HG02943 (cell line): ENCODE measurements around the gene LMTK2.

Experiments used
- ATAC-seq: cut with Tn5 transposase; IDR thresholded peaks from one replicate; pipeline ENCODE4 v1.9.1; 2021; ENCODE audit warnings: mild to moderate bottlenecking, low read depth, moderate library complexity; ENCODE audit not compliant: unreplicated experiment

Gene LMTK2

DNA sequence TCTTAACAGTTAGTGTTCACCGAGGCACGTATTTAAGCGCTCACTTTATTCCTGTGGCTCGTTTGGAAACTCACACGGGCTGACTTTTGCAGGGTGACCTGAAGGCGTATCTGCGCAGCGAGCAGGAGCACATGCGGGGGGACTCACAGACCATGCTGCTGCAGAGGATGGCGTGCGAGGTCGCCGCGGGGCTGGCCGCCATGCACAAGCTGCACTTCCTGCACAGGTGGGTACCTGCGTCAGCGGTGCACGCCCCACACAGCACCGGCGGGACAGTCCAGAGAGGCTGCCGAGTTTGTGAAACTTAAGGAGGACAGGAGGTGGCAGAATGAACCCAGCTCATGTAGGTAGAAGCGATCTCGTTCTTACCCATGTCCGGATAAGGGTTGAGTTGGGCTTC is 64.8 kb downstream of the LMTK2 start:
- ATAC-seq: no peak

DNA sequence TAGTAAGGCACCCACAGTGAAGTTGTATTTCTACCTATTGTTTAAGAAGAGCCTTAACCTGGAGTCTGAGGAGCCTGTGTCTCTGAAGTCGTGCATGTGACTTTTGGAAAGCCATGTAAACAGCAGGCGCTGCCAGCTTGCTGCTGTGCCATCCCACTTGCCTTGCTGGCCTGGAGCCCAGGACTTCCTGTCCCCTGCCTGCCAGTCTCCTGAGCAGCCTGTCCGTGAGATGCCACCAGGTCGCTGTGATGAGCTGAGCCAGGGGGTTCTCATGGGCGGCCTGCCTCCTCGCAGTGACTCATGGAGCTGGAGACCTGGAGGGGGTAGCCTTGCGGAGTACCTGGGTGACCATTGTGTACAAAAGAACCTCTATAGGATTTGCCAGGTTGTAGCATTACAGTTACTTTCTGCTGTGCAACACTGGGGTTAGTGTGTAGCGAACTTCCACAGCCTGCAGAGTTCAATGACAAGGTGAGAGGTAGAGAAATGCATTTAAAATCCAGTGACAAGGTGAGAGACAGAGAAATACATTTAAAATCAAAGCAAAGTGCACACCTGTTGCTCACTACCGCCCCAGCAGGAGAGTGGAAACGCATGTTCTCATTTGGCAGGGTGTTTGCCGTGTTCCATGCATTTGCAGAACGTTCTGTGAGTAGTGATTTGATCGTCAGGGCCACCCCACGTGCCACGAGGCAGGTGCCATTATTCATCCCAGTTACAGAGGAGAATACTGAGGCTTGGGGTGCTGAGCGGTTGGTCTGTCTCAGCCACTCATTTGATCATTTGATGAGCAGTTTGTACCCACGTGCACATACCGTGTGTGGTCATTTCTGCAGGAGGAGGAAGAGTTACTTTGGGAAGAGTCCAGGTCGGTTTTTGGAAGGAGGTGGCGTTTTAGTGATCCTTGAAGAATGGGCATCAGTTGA is 67.9 kb downstream of the LMTK2 start:
- no peak for ATAC-seq

DNA sequence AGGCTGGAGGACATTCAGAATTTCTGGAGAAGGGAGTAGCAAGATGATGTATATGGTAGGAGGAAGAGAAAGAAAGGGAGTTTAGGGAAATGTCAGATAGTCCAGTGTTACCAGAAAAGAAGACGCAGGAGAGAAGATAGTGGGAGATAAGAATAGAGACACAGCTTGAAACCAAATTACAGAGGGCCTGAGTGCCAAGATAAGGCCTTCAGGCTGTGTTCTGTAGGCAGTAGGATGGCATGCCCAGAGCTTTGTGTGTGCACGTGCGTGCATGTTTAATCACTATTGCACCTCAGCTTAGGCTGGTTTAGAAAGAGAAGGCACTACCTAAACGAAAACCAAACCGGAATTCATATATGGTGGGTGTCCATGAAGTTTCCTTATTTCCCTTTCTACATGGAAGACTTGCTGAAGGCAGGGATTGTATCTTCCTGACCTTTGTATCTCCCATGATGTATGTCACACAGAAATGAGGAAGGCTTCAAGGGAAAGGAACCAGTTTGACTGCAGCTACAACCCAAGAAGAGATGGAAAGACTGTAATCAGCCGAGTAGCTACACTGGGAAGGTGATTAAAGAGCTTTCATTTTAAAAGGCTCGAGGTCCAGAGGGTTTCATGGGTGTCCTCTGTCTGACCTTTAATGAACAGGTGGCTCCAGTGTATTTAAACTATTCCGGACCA is 68.7 kb downstream of the LMTK2 start:
- ATAC-seq: no peak

DNA sequence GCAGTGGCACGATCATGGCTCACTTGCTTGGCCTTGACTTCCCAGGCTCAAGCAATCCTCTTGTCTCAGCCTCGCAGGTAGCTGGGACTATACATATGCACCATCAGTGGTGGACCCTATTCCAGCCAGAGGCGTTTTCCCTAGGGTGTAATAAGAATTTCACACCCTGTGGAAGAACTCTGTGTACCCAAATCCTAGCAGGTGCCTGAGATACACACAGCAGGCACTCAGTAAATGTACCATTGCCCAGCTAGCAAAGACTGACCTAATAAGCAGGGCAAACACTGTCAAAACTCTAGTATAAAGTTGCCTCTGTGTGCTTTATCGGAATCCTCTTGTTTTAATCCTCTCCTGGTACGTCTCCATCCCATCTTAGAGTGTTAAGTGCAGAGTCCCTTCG is 70.9 kb downstream of the LMTK2 start:
- no peak for ATAC-seq

DNA sequence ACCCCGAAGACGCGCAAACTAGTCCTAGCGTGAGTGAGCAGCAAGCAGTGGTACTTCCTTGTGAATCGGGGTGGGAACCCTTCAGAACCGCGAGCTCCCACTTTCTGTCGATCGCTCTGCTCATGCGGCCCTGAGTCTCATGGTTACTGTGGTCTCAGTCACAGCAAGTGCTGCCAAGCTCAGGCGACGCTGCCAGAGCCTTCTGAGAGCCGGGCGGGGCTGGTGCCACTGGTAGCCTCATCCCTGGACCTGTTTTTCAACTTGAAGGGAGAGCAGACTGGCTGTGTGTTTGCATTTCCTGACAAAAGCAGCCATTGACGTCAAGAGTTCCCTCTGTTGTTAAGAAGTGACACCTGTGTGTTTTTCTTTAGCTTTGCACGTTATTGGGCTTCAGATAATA is 71.7 kb downstream of the LMTK2 start:
- ATAC-seq: no peak

DNA sequence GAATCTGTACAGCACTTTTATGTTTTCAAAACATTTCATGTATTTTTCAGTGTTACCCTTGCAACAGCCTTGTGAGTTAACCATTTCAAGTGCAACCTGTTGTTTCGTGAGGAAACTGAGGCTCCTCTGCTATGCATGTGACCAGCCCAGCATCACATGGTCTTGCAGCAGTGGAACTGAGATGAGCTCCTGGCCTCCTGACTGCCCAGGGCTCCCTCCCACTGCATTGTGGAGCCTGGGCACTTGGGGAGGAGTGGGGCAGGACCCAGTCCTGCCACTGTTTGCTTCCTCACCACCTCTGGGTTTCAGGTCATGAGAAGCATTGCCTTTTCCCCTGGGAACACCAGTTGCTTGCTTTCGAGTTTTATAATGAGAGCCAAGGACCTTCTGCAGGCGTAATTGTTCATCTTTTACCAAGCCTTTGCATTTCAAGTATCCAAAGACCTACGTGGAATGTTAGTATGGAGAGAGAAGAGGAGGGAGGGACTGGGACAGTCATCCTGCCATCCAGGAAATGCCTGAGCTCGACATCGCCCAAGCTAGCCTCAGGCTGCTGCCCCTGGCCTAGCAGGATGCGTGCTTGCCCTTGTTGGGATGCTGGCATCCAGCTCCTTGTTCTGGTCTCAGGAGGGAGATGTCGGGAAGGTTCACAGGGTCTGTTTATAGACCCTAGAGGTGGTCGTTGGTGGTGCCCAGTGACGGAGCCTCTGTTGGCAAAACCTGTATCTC is 72.3 kb downstream of the LMTK2 start:
- ATAC-seq: no peak

- ATAC-seq: no peak
Measured at GRCh38 chr7:98180751-98181150, 74.1 kb downstream of the LMTK2 start.

DNA sequence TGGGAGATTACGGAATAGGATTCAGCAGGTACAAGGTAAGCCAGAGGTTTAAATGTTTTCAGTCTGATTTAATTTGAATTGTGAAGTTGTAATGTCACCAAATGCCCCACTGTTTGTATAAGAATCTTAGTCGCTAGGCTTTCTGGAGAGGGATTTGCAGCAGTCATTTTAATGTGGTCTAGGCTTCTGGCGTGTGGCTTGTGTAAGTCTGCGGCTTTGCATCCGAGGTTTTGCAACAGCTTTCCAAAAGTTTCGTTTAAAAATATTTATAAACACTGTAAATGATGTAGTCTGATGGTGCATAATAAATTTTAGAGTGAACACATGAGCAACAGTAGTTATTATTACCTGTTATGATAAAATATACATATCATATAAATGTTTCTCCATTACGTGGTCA is 78.4 kb downstream of the LMTK2 start:
- no peak for ATAC-seq

DNA sequence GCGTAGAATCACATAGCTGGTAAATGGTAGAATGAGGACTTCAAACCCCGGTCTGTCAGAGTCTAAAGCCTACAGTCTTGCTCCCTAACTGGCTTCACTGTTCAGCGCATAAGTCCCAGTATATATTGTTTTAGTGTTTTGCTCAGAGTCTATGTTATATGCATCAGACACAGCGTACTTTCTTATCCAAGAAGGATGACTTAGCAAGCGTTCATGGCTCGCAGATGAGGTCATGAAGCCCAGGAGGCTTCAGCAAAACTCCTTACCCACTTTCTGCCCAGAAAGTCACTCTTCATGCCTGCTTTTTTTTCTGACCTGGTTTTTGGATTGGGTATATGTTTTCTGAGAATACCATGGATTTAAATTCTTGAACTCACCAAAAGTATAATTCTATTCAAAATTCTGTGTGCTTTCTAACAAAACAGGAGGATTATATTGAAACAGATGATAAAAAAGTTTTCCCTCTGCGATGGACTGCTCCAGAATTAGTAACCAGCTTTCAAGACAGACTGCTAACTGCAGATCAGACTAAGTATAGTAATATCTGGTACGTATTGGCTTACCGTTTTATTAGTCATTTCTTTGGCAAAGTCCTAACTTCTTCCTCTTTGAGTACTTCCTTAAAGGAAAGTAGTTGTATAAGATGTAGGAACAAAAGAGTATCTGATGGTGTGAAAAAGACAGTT is 79.9 kb downstream of the LMTK2 start:
- ATAC-seq: no peak

GRCh38 chr7:98187138-98187502 is 80.5 kb downstream of the LMTK2 start:
- ATAC-seq: no peak

GRCh38 chr7:98189559-98189958 is 82.9 kb downstream of the LMTK2 start:
- no peak for ATAC-seq

DNA sequence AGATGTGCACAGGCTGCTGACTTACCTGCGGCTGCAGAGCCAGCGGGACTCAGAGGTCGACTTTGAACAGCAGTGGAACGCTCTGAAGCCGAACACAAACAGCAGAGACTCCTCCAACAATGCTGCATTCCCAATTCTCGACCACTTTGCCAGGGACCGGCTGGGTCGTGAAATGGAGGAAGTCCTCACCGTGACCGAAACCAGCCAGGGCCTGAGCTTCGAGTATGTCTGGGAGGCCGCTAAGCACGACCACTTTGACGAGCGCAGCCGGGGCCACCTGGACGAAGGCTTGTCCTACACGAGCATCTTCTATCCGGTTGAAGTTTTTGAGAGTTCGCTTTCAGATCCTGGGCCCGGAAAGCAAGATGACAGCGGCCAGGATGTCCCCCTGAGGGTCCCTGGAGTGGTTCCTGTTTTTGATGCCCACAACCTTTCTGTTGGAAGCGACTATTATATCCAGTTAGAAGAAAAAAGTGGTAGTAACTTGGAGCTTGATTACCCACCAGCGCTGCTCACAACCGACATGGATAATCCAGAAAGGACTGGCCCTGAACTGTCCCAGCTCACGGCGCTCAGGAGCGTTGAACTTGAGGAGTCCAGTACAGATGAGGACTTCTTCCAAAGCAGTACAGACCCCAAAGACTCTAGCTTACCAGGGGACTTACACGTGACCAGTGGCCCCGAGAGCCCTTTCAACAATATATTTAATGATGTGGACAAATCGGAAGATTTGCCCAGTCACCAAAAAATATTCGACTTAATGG is 85.2 kb downstream of the LMTK2 start:
- ATAC-seq: no peak

DNA sequence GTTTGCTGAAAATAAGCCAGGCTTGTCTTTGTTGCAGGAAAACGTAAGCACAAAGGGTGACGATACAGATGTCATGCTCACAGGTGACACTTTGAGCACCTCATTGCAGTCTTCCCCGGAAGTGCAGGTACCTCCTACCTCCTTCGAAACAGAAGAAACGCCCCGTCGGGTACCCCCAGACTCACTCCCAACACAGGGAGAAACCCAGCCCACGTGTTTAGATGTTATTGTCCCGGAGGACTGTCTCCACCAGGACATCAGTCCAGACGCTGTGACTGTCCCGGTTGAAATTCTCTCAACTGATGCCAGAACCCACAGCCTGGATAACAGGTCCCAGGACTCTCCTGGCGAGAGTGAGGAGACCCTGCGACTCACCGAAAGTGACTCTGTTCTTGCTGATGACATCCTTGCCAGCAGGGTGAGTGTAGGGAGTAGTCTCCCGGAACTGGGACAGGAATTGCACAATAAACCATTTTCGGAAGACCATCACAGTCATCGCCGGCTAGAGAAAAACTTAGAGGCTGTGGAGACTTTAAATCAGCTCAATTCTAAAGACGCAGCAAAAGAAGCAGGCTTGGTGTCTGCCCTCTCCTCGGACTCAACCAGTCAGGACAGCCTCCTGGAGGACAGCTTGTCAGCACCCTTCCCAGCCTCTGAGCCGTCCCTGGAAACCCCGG is 86.3 kb downstream of the LMTK2 start:
- ATAC-seq: no peak

DNA sequence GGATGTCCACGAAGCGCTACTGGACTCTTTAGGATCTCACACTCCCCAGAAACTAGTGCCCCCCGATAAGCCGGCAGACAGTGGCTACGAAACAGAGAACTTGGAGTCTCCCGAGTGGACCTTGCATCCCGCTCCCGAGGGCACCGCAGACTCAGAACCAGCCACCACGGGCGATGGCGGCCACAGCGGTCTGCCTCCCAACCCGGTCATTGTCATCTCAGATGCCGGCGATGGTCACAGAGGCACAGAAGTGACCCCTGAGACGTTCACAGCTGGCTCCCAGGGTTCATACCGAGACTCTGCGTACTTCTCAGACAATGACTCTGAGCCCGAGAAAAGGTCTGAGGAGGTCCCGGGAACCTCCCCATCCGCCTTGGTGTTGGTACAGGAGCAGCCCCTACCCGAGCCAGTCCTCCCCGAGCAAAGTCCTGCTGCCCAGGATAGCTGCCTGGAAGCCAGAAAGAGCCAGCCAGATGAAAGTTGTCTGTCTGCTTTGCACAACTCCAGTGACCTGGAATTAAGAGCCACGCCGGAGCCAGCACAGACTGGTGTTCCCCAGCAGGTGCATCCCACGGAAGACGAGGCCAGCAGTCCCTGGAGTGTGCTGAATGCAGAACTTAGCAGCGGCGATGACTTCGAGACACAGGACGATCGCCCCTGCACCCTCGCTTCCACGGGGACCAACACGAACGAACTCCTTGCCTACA is 87.0 kb downstream of the LMTK2 start:
- no peak for ATAC-seq

- ATAC-seq: no peak
Measured at GRCh38 chr7:98194186-98194585, 87.5 kb downstream of the LMTK2 start.

- no peak for ATAC-seq
Measured at GRCh38 chr7:98194672-98195457, 88.2 kb downstream of the LMTK2 start.

GRCh38 chr7:98196706-98197605 is 90.3 kb downstream of the LMTK2 start:
- ATAC-seq: no peak
